Loucy (cell line): ENCODE data around the gene SIMC1.
"Not testable (repeated sequence)": the region's sequence is repeated elsewhere in the genome, so short reads cannot be mapped to it uniquely, and the experiment has no call there.

Experiments
- H2AFZ ChIP-seq: fragments of 200-600 bp; sonication (generic); 2 replicates; pipeline ENCODE4 v1.6.0; 2016; ENCODE audit warnings: antibody characterized with exemption, mild to moderate bottlenecking, low read length, moderate library complexity
- H3F3A ChIP-seq: fragments of 200-600 bp; 2 replicates; pipeline ENCODE4 v1.6.0; 2016; ENCODE audit warnings: antibody characterized with exemption, low read depth, mild to moderate bottlenecking
- H3K27me3 ChIP-seq: fragments of 200-600 bp; sonication (generic); 2 replicates; pipeline ENCODE4 v1.6.1; 2014; ENCODE audit warnings: low read length, mild to moderate bottlenecking; ENCODE audit not compliant: insufficient read depth, poor library complexity, severe bottlenecking
- H3K36me3 ChIP-seq: fragments of 200-600 bp; sonication (generic); 2 replicates; pipeline ENCODE4 v1.6.1; 2016; ENCODE audit warnings: low read length; ENCODE audit not compliant: insufficient read depth
- H3K4me1 ChIP-seq: fragments of 200-600 bp; sonication (generic); 2 replicates; pipeline ENCODE4 v1.5.1; 2014; ENCODE audit warnings: low read length, mild to moderate bottlenecking; ENCODE audit not compliant: insufficient read depth, poor library complexity, severe bottlenecking
- H3K4me2 ChIP-seq: fragments of 200-600 bp; sonication (generic); 2 replicates; pipeline ENCODE4 v1.6.0; 2014; ENCODE audit warnings: antibody characterized with exemption, low read length, low read depth, mild to moderate bottlenecking; ENCODE audit not compliant: poor library complexity, severe bottlenecking
- H3K4me3 ChIP-seq: fragments of 200-600 bp; sonication (generic); 2 replicates; pipeline ENCODE4 v1.5.1; 2014; ENCODE audit warnings: low read length, mild to moderate bottlenecking, mixed read lengths; ENCODE audit not compliant: poor library complexity, severe bottlenecking
- H3K79me2 ChIP-seq: fragments of 200-600 bp; sonication (generic); 2 replicates; pipeline ENCODE4 v1.6.1; 2014; ENCODE audit warnings: low read length; ENCODE audit not compliant: insufficient read depth
- H3K9ac ChIP-seq: fragments of 200-600 bp; sonication (generic); 2 replicates; pipeline ENCODE4 v1.6.0; 2014; ENCODE audit warnings: mild to moderate bottlenecking, low read depth, low read length, moderate library complexity; ENCODE audit not compliant: poor library complexity, severe bottlenecking
- H3K9me2 ChIP-seq: fragments of 200-600 bp; sonication (generic); replicated peaks from 2 replicates; pipeline ENCODE4 v1.6.1; 2016; ENCODE audit warnings: low read depth, low read length, mixed read lengths
- H3K9me3 ChIP-seq: fragments of 200-600 bp; sonication (generic); 2 replicates; pipeline ENCODE4 v1.6.1; 2014; ENCODE audit warnings: mild to moderate bottlenecking, antibody characterized with exemption, low read length, low read depth; ENCODE audit not compliant: insufficient read depth
- H4K20me1 ChIP-seq: fragments of 200-600 bp; sonication (generic); 2 replicates; pipeline ENCODE4 v1.6.0; 2014; ENCODE audit warnings: antibody characterized with exemption, low read length, mild to moderate bottlenecking; ENCODE audit not compliant: insufficient read depth, poor library complexity, severe bottlenecking

Gene SIMC1

DNA sequence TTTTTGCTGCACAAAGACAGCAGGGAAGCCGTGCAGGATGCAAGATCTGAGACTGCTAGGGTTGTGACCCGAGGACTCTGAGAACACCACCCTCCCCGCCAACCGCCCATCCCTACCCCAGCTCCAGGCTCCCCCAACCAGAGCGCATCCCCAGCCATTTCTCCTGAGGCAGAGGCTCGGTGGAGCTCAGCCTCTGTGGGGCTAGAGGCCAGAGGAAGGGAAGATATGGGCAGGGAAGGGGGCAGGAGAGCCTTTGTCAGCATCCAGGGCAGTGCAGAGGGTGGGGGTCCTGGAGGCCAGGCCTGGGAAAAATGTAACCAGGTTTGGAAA lies 43.2 kb upstream of the SIMC1 start:
- H2AFZ ChIP-seq, H4K20me1 ChIP-seq, H3K4me1 ChIP-seq, H3F3A ChIP-seq, H3K9me3 ChIP-seq, H3K27me3 ChIP-seq, H3K36me3 ChIP-seq, H3K79me2 ChIP-seq, H3K4me3 ChIP-seq, H3K4me2 ChIP-seq, H3K9me2 ChIP-seq, H3K9ac ChIP-seq: not testable (repeated sequence)

- not testable (repeated sequence) for H3F3A ChIP-seq, H3K27me3 ChIP-seq, H3K4me1 ChIP-seq, H4K20me1 ChIP-seq, H2AFZ ChIP-seq, H3K4me2 ChIP-seq, H3K9ac ChIP-seq, H3K79me2 ChIP-seq, H3K9me2 ChIP-seq, H3K9me3 ChIP-seq, H3K4me3 ChIP-seq, H3K36me3 ChIP-seq
Observed at GRCh38 chr5:176195487-176196207, 42.6 kb upstream of the SIMC1 start.

- H3K4me2 ChIP-seq, H3K36me3 ChIP-seq: not testable (repeated sequence)
Observed at GRCh38 chr5:176196781-176197180, 41.4 kb upstream of the SIMC1 start.

GRCh38 chr5:176197234-176197858 lies 40.9 kb upstream of the SIMC1 start:
- H3K4me2 ChIP-seq, H3K9ac ChIP-seq, H2AFZ ChIP-seq, H3K4me3 ChIP-seq, H3K27me3 ChIP-seq, H3K79me2 ChIP-seq, H3K9me3 ChIP-seq, H4K20me1 ChIP-seq, H3K4me1 ChIP-seq, H3K9me2 ChIP-seq, H3F3A ChIP-seq, H3K36me3 ChIP-seq: not testable (repeated sequence)

More at GRCh38 chr5:176196781-176197180, 41.4 kb upstream of the SIMC1 start:
- H4K20me1 ChIP-seq, H3K4me1 ChIP-seq, H3K9me2 ChIP-seq, H2AFZ ChIP-seq, H3K27me3 ChIP-seq, H3K79me2 ChIP-seq, H3K9ac ChIP-seq, H3K4me3 ChIP-seq, H3F3A ChIP-seq, H3K9me3 ChIP-seq: not testable (repeated sequence)

GRCh38 chr5:176198299-176198698 lies 39.9 kb upstream of the SIMC1 start:
- not testable (repeated sequence) for H3K4me2 ChIP-seq, H3K4me3 ChIP-seq

DNA sequence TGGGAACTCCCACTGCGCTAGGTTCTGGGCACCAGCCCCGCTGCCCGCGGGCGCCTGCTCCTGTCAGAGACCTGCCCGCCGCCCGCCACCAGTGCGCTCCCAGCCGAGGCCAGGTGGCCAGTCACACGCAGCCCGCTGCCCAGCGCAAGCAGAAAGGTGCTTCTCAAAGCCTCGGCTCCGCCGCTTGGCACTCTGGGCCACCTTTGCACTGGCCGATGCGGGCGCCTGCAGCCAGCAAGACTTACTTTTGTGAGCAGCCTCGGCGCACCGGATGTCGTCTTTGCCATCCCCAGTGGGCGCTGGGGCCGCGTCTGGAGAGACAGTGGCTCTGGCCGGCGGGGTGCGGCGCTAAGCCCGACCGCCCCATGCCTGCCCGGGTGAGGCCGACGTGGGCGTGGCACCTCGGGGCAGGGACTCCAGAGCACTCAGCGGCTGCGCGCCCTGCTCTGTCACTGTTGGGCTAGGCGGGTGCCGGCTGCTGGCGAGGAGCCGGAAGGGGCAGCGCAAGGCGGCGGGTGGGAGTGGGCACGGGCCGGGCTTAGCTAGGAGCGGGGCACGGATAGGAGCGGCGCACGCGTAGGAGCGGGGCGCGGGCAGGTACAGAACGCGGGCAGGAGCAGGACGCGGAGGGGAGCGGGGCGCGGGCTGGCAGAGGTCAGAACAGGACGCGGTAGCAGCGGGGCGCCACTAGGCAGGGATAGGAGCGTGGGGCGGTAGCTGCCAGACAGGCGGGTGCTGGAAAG lies 39.1 kb upstream of the SIMC1 start:
- not testable (repeated sequence) for H3K9me3 ChIP-seq, H3K27me3 ChIP-seq, H3K4me1 ChIP-seq, H3K4me2 ChIP-seq, H2AFZ ChIP-seq, H3F3A ChIP-seq, H3K36me3 ChIP-seq, H3K4me3 ChIP-seq, H3K79me2 ChIP-seq, H3K9ac ChIP-seq, H4K20me1 ChIP-seq, H3K9me2 ChIP-seq

More at GRCh38 chr5:176198299-176198698, 39.9 kb upstream of the SIMC1 start:
- not testable (repeated sequence) for H3K27me3 ChIP-seq, H3K9ac ChIP-seq, H3F3A ChIP-seq, H3K9me3 ChIP-seq, H3K9me2 ChIP-seq, H2AFZ ChIP-seq, H3K36me3 ChIP-seq, H3K4me1 ChIP-seq, H3K79me2 ChIP-seq, H4K20me1 ChIP-seq

DNA sequence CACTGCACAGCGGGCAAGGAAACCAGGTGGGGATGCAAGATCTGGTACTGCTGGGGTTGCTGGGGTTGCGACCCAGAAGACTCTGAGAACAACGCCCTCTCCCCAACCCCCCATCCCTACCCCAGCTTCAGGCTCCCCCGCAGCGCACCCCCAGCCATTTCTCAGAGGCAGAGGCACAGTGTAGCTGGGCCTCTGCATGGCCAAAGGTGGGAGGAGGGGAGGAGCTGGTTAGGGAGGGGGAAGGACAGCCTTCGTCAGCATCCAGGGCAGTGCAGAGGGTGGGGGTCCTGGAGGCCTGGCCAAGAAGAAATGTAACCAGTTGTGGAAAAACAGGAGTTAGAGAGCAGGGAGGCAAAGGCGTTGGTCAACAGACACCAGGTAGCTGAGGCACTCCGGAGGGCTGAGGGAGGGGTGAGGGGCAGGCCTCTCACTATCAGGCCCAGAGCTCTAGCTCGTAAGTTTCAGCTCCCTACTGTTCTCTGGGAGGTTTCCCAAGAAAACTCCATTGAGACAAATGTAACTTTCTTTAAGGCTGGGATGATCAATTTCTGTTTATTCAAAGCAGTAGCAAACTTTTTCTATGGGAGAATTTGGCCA lies 38.3 kb upstream of the SIMC1 start:
- not testable (repeated sequence) for H3K36me3 ChIP-seq, H3K27me3 ChIP-seq, H3K4me1 ChIP-seq, H3F3A ChIP-seq, H3K9me3 ChIP-seq, H4K20me1 ChIP-seq, H3K79me2 ChIP-seq, H3K4me3 ChIP-seq, H3K9ac ChIP-seq, H2AFZ ChIP-seq, H3K9me2 ChIP-seq, H3K4me2 ChIP-seq
